NCI-H1092 treated with DMSO at 0.1 percent for 48 hours (cell line): ENCODE results near the gene TNIK.

Experiments
- DNase-seq: peaks from one replicate; lab custom pipeline; 2025; lab: John Stamatoyannopoulos, UW

Gene TNIK

GRCh38 chr3:171163101-171164066, 296.8 kb downstream of the TNIK start:
- no peak for DNase-seq

GRCh38 chr3:171160325-171160724, 299.9 kb downstream of the TNIK start:
- DNase-seq = no peak

- DNase-seq = no peak
Observed at GRCh38 chr3:171159822-171160157, 300.4 kb downstream of the TNIK start.

- DNase-seq = no peak
Observed at GRCh38 chr3:171159024-171159821, 301.0 kb downstream of the TNIK start.

DNA sequence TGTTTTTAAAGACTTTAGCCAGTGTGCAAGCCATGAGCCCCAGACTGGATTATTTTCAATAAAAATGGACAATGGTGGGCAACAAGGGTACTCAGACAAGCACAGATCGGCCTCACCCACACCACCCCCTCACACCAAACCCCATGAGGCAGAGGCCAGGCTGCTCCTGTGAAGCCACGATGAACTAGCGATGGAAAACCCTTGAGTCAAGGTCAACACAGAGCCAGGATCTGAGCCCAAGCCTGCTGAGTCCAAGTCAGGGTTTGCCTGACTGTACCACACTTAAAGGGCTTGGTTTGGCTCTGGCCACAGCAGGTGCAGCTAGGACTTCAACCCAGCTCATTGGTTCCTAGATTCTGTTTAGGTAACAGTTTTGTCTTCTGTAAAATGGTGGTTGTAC, 302.2 kb downstream of the TNIK start:
- no peak for DNase-seq

DNA sequence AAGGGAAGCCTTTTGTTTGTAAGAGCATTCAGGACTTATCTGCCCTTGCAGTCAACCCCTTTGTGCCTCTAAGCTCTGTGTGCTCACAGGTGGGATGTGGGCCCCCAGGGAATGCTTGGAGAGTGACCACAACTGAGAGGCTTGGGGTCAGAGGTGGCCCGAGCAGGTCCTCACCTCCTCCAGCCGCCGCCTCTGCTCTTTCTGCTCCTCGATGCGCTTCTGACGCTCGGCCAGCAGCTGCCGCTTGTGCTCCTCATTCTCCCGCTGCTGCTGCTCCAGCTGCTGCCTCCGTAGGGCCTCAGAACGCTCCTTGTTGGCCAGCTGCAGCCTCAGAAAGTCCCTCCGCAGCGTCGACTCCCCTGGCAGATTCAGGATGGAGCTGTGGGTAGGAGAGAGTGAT, 302.9 kb downstream of the TNIK start:
- no peak for DNase-seq

GRCh38 chr3:171156401-171157010, 303.7 kb downstream of the TNIK start:
- no peak for DNase-seq

DNA sequence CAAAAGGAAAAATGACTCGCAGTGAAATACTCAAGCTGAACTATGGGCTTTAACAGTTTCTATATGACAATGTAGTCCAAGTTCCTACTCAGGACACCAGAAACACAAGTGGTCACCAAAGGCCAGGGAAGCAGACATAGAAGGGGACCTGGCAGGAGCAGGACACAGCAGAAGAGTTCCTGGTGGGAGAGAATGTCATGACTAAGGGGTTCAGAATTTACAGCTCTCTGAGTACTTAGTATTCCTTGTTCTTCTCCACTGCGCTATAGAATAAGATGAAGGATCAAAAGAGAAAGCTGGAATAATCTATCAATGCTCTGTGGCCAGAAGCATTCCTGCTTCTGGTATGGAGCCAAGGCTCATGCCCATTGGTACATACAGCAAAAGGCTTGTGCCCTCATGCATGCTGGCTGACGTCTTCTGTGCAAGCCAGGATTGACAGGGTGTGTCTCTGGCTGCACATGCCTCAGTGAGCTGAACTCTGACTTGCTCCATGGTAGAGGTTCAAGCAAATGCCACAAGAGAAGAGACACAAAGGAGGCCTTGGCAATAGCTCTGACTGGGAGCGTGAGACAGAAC, 305.0 kb downstream of the TNIK start:
- DNase-seq = no peak

DNA sequence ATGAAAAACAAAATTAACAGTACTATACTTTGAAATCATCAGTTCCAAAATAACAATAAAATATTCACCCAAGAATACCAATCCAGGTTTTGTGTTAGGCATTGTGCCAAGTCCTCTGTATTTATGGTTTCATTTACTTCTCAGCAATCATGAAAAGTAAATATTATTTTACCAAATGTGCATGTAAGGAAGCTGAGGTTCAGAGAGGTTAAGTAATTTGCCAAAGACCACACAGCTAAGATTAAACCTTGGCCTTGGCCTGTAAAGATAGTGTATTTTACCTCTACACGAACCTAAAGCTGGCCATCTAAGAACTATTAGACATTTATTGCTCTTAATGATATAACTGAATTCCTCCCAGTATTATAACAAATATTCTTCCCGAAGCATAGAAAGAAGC, 309.3 kb downstream of the TNIK start:
- no peak for DNase-seq

DNA sequence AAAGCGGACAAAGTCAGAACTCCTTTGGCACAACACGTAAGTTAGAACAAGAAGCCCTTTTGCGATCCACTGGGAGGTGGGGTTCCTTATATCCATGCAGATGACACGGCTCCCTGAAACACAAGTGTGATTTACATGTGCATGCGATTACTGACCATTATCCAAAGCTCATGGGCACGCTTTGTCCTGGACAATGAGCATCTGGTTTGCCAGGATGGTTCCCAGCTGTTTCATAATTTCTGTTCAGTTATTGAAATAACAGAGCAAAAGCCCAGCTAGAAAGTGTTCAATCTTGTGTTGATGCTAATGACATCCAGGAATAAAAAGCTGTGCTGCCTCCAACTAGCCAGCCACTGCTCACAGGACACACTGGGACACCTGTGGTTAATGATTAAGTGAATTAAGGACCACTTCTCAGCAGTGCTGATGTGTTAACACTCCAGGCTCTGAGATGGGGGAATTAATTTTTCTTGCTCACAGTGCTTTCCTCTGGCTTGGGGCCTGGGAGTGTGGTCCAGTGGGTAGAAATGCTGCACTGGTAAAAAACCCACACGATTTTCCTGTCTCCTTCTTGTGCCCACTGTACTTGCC, 310.6 kb downstream of the TNIK start:
- no peak for DNase-seq

DNA sequence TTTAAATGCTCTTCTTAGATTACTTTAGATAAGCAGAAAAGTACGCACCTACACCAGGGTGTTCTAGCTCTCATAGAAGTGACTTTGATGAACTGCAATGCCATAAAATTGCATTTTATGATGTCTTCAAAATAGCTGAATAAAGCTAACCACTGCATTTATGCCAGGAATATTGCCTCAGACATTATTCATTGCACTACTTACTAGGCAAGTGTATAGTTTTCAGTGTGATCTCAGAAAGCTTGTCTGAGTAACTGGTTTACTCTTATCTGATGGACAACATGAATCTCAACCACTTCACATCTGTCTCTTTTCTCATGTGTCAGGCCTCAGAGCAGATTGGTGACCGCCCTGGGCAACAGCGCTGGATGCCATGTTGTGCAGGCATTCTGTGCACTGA, 314.4 kb downstream of the TNIK start:
- no peak for DNase-seq

DNA sequence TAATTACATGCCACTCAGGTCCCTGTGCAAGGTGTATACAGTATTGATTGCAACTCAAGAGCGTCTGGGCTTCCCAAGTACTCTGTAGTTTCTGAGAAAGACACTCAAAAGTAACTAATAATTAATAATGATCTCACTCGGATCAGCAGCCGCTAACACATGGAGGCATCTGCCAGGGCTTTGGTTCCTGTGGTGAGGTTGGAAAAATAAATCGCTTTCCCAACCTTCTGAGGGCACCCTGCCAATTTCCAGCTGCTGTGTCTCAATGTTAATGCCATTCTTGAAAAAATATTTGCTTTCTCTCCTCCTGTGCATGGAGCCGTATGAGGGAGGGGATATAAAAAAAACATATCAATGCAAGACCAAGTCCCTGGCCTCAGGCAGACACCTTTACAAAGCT, 317.2 kb downstream of the TNIK start:
- DNase-seq = peak; percentile 66

DNA sequence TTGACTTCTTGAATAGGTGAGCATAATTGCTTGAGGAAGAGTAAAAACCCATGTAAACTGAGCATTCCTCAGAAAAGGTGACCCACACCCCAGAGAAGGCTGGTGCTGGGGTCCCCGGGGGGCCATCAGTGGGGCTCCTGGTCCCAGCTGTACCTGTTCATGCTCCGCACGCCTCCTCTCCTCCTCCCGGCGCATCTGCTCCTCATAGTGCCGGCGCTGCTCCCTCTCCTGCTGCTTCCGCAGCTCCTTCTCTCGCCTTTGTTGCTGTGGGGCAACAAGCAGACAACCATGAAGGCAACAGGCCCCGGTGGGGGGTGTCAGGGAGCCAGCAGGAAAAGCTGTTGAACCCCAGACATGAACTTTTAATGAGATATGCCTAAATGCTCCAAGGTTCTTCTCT, 320.0 kb downstream of the TNIK start:
- DNase-seq = no peak

GRCh38 chr3:171138027-171138426, 322.2 kb downstream of the TNIK start:
- DNase-seq = no peak

- no peak for DNase-seq
Observed at GRCh38 chr3:171135549-171135948, 324.7 kb downstream of the TNIK start.

GRCh38 chr3:171133796-171134569, 326.2 kb downstream of the TNIK start:
- no peak for DNase-seq

GRCh38 chr3:171133337-171133736, 326.9 kb downstream of the TNIK start:
- no peak for DNase-seq

DNA sequence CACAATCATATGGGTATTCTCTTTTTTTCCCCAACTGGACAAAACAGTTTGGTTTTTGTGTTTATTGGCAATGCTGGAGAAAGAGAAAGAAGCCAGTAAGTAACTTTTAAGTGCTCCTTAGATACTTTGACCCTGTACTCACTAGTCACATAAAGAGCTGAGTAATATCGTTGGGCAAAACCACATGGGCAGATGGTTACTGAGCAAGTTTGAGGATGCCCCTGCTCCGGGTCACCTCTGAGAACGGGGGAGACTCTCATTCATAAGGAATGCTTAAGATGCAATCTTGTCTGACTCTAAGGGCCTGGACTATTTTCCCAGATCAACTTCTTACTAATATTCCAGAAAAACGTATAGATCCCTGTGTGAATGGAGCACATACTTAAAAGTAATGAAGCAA, 327.3 kb downstream of the TNIK start:
- no peak for DNase-seq

DNA sequence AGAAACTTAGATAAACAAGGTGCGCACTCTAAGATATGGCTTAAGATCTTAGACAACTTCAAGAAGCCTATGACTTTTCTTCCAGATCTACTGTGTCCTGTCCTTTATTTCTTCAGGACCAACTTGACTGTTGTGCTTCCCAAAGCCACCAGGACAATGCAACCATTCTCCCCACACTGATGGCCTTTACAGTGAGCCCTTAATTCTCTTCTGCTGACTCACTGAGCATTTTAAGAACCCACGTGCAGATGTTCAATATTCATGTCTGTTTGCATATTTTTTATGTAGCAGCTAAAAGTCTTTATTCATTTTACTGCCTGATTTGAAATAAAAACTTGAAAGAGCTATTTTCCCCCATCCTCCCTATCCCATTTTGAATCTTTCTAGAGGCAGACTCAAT, 330.4 kb downstream of the TNIK start:
- DNase-seq = no peak

DNA sequence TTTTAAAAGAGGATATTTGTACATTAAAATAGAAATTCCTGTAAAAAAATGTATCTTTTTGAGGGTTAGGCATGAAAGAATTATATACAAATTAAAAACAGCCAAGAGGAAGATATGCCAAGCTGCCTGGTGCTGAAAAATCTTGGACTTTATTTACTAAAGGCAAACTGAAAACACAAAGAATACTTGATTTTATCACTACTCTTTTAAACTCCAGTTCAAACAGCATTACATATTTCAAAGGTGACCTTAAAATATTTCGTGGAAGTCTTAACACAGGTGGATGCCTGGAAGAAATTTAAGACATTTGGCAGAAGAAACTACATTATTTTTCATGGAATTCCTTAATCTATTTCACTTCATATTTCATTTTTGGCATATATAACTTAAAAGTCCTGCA, 332.6 kb downstream of the TNIK start:
- DNase-seq = no peak

DNA sequence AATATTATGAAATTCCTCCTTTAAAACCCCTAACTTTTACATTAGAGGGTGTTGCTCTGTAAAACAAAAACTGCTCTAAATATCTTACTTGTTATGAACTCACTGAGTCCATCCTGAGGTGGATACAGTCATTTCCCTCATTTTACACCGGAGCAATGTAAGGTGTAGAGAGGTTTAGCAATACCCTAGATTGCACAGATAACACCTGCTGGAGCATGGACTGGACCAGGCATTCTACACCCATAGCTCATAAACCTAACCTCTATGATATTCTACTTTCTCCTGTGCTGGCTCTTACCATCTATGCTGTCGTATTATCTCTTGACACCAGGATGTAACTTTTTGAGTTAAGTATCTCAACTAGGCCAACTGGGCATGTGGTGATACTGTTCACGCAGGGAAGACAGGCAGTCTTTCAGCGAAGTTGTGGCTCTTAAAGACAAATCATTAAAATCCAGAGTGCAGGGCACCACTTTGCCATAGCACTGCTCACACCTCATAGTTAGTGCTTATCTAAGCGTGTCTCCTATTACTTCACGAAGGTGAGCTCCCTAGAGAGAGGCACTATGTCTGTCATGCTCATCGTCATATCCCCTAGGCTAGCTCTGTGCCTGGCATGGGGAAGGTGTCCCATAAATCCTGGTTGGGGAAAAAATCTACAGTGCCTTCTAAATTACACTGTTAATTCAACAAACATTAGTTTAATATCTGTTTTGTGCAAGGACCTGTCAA, 333.6 kb downstream of the TNIK start:
- DNase-seq = no peak
